Colonic mucosa (tissue), 4 donors: ENCODE results near the gene ALOXE3. TPM values are rescaled to one million over a fixed set of nuclear protein-coding genes. Genes with fewer than 3 reads are reported as not detected.

Experiments
- DNase-seq: peaks from one replicate; pipeline ENCODE4 v3.0.0-alpha.2; 2020
- H3K27ac ChIP-seq: fragments of 200-600 bp; one replicate; pipeline ENCODE4 v1.8.0; 2021
- H3K27me3 ChIP-seq: fragments of 200-600 bp; one replicate; pipeline ENCODE4 v1.8.0; 2021
- H3K36me3 ChIP-seq: fragments of 200-600 bp; one replicate; pipeline ENCODE4 v1.8.0; 2021
- H3K4me1 ChIP-seq: fragments of 200-600 bp; one replicate; pipeline ENCODE4 v1.8.0; 2021; ENCODE audit warnings: mild to moderate bottlenecking
- H3K4me3 ChIP-seq: fragments of 200-600 bp; one replicate; pipeline ENCODE4 v1.8.0; 2021
- H3K9ac ChIP-seq, 2 donors: one replicate each; pipeline ENCODE4 v1.7.0; 2013; ENCODE audit warnings: control low read depth in 2 of 2, low read depth in 2 of 2, low read length in 2 of 2
- H3K9me3 ChIP-seq: fragments of 200-600 bp; one replicate; pipeline ENCODE4 v1.8.0; 2021
- CTCF ChIP-seq: fragments of 200-600 bp; IDR thresholded peaks from one replicate; pipeline ENCODE4 v1.8.0; 2022; ENCODE audit warnings: antibody characterized with exemption, mild to moderate bottlenecking
- intact Hi-C: fragments of 100-400 bp; cut with DNase I; formaldehyde crosslinking; loops from one replicate; pipeline ENCODE4 v1.14.1; 2022
- total RNA-seq, 2 donors: library from RNA; stranded (reverse); fragmentation: NEBNext Ultra II Directional in 1 of 2; extraction: Animal tissue kit (Norgen Biotek cat#: 25700) in 1 of 2; gene quantifications; one replicate each; pipeline ENCODE4 v1.2.1, GENCODE V29; 2021
- donor health status: healthy.
- donor health status: DM: no; HTN: no; CAD: no.
- donor health status: DM: no; HTN: no; CAD: no.

Gene ALOXE3
- total RNA-seq, 2 donors from 2014 or later: not detected

DNA sequence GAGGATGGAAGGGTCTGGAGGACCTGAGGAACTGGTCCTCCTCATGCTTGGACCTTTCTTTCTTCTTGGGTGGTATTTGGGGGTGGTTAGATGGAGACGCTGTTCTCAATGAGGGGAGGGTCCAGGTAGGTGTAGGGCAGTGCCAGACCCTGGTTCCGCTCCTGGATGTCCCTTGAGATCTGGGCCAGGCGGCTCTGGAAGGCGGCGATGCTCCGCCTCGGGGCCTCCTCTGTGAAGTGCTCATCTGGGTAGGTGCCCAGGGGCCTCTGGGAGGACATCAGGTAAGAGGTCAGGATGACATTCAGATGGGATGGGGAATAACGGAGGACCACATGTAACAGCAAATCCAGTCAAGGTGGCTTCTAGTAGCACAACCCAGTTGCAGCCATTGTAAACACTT, 21.8 kb downstream of the ALOXE3 start:
- TF ChIP-seq CTCF: no peak
- Histone ChIP-seq H3K36me3 (no peaks in the 10 kb centered on the region), H3K9me3 (no peaks in the 10 kb centered on the region), H3K27ac (no peak overlapping the region), H3K9ac (no peak overlapping the region), H3K27me3 (no peaks in the 10 kb centered on the region), H3K4me1 (no peaks in the 10 kb centered on the region), H3K4me3 (no peak overlapping the region)
- DNase-seq: no peak
- intact Hi-C loops: no loop called here

DNA sequence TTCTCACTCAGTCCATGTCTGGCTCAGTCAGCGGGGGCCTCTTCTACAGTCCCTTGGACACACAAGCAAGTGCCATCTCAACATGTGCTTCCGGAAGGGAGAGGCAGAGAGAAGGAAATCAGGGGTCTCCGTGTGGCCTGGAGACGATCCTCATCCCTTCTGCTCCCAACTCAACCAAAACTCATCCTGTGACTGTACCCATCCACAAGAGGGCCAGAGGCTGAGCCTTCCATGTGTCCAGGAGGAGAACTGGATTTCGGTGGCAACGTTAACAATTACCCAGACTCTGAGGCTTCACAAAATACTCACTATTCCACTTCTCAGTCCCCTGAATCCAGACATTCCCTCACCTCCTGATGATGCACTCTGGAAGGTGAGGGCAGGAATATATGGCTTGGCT, 23.0 kb downstream of the ALOXE3 start:
- no peak overlapping the region for H3K27ac ChIP-seq
- DNase-seq: no peak
- no peak overlapping the region for H3K9ac ChIP-seq
- no peaks in the 10 kb centered on the region for H3K4me1 ChIP-seq
- H3K9me3 ChIP-seq: no peaks in the 10 kb centered on the region
- no peak overlapping the region for H3K4me3 ChIP-seq
- H3K27me3 ChIP-seq: no peaks in the 10 kb centered on the region
- intact Hi-C loops: no loop called here
- TF ChIP-seq CTCF: no peak
- no peaks in the 10 kb centered on the region for H3K36me3 ChIP-seq

GRCh38 chr17:8091033-8091687, 27.2 kb downstream of the ALOXE3 start:
- Histone ChIP-seq H3K27me3 (no peaks in the 10 kb centered on the region), H3K27ac (no peak overlapping the region), H3K9ac (no peak overlapping the region), H3K36me3 (no peaks in the 10 kb centered on the region), H3K9me3 (no peaks in the 10 kb centered on the region), H3K4me3 (no peak overlapping the region), H3K4me1 (no peaks in the 10 kb centered on the region)
- intact Hi-C loops: no loop called here
- no peak for TF ChIP-seq CTCF
- DNase-seq: no peak

DNA sequence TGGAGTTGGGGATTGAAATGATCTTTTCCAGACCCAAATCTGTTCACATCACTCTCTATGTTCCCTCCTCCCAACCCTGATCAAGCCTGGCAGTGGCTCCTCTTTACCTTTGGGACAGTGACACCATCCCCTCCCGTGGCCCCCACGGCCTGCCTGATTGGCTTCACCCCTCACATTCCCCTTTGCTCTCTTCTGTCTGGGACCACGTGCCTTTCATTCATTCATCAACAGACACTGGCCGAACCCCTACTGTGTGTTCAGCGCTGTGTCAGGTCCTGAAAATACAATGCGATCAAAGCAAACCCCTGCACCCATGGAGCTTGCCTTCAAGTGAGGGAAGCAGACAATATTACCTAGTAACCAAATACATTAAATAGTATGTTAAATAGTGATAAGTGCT, 28.6 kb downstream of the ALOXE3 start:
- no peaks in the 10 kb centered on the region for H3K27me3 ChIP-seq
- TF ChIP-seq CTCF: no peak
- no peak overlapping the region for H3K27ac ChIP-seq
- H3K9ac ChIP-seq: no peak overlapping the region
- H3K9me3 ChIP-seq: no peaks in the 10 kb centered on the region
- DNase-seq: no peak
- H3K4me3 ChIP-seq: no peak overlapping the region
- intact Hi-C loops: no loop called here
- H3K4me1 ChIP-seq: no peaks in the 10 kb centered on the region
- no peaks in the 10 kb centered on the region for H3K36me3 ChIP-seq

GRCh38 chr17:8087952-8088230, 30.4 kb downstream of the ALOXE3 start:
- TF ChIP-seq CTCF: no peak
- Histone ChIP-seq H3K9ac (no peak overlapping the region), H3K4me1 (no peaks in the 10 kb centered on the region), H3K27ac (no peak overlapping the region), H3K27me3 (no peaks in the 10 kb centered on the region), H3K9me3 (no peaks in the 10 kb centered on the region), H3K4me3 (no peak overlapping the region), H3K36me3 (no peaks in the 10 kb centered on the region)
- intact Hi-C loops: no loop called here
- no peak for DNase-seq
